Middle frontal gyrus (tissue), 1 donor: Measurements from ENCODE around the gene JARID2.

Experiments
- DNase-seq: peaks from one replicate; pipeline ENCODE4 v3.0.0-alpha.2; 2015; ENCODE audit warnings: low spot score; ENCODE audit errors: extremely low spot score

Gene JARID2

GRCh38 chr6:15372932-15373331 is 127.1 kb downstream of the JARID2 start:
- DNase-seq, result no peak

DNA sequence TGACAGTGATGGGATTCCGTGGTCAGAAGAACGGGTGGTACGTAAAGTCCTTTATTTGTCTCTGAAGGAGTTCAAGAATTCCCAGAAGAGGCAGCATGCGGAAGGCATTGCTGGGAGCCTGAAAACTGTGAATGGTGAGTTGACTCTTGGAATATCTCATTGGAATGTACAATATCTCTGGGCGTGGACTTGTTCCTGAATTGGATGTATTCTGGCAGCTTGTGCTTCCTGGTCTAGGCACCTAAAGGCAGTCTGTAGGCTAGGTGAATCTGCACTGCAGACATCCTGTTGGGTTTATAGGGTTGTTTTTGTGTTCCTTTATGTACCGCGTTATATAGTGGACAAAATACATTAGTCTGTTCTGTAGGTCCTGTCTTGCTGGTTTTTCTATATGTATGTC is 128.2 kb downstream of the JARID2 start:
- no peak for DNase-seq

- DNase-seq, result no peak
Observed at GRCh38 chr6:15375018-15375417, 129.1 kb downstream of the JARID2 start.

DNA sequence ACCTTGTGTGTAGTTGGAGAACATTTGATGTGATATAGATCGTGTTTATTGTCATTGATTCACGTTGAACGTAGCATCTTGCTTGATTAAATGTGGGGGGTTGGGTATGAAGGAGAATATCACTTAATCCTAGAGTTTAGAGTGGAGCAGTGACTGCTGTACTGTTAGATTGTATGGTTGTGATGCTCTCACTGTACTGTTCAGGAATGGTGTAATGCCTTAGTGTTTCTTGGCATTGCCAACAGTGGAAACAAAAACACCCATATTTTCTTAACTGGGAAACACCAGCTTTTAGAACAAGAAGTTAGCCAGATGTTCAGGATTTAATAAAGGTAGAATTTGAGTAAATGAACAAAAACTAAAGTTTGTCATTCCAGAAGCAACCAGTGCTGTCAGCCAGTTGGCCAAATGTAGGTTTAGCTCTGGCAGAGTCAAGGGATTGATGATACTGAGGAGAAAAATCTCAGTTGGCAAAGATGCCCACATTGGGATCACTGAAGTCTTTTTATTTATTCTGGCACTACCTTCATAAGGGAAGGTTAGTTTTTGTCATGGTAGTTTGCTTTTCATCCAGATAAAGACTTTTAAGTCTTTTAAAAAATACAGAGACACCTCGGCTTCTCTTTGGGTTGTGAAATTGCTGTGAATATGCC is 129.9 kb downstream of the JARID2 start:
- DNase-seq, result no peak

- no peak for DNase-seq
Observed at GRCh38 chr6:15376900-15377487, 131.1 kb downstream of the JARID2 start.

GRCh38 chr6:15378272-15378671 is 132.4 kb downstream of the JARID2 start:
- DNase-seq, result no peak

DNA sequence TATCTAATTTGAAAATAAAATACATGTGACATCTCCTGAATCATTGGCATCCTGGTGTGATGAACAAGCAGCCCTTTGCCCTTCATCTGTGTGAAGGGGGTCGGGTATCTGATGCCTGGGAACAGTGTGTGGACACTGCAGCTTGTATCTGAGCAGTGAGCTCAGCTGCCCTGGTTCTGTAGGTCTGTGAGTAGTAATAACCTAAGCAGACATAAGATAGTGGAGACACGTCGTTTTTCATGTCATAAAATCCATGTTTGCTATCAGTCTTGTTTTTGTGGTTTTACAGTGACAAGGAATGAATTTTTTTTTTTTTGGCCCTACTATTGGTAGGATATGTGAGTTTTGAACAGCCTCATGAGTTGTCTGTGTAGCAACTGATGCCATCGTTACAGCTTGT is 133.0 kb downstream of the JARID2 start:
- DNase-seq, result no peak

- DNase-seq, result no peak
Observed at GRCh38 chr6:15380351-15380750, 134.5 kb downstream of the JARID2 start.

GRCh38 chr6:15382089-15382488 is 136.2 kb downstream of the JARID2 start:
- no peak for DNase-seq

- no peak for DNase-seq
Observed at GRCh38 chr6:15382712-15383111, 136.8 kb downstream of the JARID2 start.

DNA sequence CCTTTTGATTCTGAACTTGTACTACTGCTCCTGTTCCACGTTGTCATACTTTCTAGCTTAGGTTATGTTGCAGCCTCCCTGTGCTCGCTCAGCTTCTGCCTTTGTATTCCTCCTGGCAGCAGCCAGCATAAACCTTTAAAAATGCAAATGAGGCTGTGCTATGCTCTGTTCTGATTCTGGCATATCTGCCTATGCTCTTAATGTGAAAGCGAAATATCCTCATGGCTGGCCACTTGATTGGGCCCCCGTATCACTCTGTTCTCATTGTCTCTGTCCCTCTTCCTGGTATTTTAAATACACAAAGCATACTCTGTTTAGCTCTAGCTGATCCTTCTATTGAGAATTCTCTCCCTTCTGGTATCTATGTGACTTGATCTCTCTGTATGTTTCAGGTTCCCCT is 139.0 kb downstream of the JARID2 start:
- DNase-seq, result no peak

- DNase-seq, result no peak
Observed at GRCh38 chr6:15385521-15385920, 139.7 kb downstream of the JARID2 start.

DNA sequence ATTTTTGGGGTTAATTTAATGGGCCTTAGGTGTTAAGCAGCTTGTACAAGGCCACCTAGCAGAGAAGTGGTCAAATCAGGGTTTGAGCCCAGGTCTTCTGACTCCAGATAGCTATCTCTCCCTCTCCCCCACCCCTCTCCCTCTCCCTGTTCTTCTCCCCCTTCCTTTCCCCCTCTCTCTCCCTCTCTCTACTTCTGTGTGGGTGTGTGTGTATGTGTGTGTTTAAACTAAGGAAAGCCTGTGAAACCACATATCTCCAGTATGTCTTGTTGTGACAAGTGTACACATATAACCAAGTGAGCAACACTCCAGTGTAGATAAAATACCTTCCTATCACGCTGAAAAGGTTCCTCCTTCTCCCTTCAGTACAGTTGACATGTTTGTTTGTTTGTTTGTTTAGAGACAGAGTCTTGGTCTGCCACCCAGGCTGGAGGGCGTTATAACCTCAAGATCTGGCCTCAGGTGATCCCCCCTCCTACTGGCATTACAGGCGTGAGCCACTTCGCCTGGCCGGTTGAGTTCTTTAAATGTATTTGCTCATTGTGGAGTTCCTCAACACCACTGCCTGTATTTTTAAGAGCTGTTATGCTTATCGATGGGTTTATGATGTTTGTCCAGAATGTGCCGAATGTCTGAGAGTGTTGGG is 140.4 kb downstream of the JARID2 start:
- DNase-seq, result no peak

DNA sequence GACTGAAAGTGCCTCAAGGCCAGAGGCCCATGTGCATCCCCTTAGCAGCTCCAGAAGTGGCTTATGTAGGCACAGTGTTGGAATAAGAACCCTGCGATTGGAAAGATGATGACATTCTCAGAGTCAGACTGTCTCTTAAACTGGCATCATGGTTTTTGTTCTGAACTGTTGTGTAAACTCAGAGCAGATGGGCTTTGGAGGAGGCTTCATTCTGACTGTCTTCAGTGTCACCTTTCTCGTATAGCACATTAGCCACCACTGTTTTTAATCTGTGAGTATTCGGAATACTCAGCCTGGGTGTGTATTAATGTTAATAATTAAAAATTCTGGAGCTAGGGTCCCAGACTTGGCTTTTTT is 140.9 kb downstream of the JARID2 start:
- no peak for DNase-seq

DNA sequence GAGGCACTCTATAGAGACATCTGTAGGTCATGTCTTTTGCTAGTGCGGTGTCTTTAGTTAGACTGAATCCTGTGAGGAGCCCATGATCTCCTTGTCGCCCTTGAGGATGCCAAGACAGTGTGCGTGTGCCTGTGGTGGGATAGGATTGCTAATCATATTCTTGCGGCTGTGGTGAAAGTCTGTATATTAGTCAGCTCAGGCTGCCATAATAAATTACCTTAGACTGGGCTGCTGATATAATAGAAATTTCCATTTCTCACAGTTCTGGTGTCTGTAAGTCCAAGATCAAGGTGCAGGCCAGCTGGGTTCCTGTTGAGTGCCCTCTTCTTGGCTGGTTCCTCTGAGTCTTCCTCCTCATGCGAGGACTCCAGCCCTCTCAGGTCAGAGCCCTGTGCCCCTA is 141.2 kb downstream of the JARID2 start:
- DNase-seq, result no peak

- DNase-seq, result no peak
Observed at GRCh38 chr6:15389084-15389764, 143.4 kb downstream of the JARID2 start.

DNA sequence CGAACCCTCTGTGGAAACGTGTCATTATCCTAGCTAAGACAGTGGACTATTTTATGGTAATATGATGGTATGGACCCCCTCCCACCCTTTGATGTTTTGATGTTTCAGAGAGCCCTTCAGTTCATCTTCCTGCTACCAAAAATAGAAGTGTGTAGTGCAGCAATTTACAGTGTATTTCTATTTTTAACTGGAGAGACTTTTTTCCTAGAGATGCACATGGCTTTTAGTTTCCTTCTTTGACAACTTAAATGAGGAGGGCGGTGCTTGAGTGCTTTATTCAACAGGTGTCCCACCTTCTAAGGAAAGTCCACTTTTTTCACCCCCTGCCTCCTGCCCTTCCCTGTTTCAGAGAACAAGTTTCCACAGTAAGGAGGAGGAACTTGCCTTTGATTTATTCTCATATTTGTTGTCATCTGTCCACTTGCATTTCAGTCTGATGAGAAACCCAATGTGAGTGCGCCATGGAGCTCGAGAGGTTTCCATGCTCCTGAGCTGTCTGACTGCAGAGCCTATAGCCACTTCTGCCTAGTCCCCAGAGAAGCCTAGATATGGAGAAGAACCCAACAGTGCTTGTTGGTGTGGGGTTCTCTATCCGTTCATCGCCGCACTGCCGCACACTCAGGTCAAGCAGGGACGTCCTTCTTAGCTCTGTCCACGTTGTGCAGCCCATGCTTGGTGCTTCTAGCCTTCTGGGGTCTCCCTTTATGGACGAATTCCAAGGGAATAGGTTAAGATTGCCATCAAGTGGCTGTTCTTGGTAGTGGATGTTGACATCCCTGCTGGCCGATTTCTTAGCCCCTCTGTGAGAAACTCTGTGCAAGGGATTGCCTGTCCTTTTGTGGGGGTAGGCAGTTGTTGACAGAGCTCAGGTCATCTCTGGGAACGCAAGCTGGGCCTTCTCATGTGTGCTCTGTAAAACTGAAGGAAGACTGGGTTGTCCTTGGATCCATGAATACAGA is 144.2 kb downstream of the JARID2 start:
- DNase-seq, result no peak

DNA sequence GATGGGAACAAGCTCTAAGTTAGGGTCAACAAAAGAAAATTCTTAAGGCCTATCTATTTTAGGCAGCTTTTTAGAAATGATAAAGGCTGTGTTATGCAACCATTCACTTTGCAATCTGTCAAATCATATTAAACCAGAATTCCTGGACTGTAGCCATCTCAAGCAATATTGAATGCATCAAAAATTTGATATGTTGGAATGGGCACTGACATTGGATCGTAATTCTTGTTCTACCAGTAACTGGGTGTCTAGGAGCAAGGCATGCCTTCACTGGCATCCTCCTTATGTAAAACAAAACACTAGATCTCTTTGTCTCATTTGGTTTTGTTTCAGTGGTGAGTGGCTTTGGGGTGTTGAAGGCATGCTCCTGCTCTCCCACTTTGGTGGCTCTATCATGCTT is 145.6 kb downstream of the JARID2 start:
- DNase-seq, result no peak

DNA sequence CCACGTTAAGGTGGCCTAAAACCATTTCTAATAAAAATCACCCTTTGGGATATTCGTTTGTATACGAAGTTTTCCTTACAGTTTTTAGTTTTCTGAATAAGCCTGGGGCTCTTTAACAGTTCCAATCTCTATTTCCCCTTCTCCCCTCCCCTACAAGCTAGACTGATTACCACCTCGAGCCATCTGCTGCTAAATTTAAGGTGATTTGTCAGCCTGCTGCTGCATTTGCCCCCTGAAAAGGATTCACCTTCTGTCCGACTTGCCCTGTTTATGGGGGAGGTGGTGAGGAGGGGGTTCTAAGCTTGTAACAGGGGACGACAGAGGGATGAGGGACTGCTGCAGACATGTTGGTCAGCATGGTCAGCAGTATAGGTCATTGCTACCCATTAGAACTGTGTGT is 146.3 kb downstream of the JARID2 start:
- DNase-seq, result no peak

DNA sequence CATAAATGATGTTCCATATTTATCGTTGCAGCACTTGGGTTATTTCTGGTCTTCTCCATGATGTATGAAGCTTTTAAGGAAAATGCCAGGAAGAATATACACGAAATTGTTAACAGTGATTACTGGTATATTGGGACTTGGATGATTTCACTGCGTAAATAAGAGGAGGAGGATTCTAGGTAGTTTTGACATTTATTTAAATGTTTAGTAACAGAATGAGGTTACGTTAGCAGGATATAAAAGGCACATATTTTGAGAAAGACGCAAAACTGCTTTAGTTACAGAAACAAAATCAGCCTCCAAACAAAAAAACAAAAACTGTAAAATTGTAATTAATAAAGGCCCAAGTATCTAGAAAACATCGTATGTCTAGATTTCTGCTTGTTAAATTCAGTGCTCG is 147.7 kb downstream of the JARID2 start:
- no peak for DNase-seq

GRCh38 chr6:15395087-15395486 is 149.2 kb downstream of the JARID2 start:
- no peak for DNase-seq
